Esophagus squamous epithelium (tissue), 5 donors: ENCODE measurements around the gene MINDY4. TPM values are rescaled to one million over a fixed set of nuclear protein-coding genes. Genes with fewer than 3 reads are reported as not detected.

Experiments
- DNase-seq: peaks from one replicate; lab custom pipeline; 2025; lab: John Stamatoyannopoulos, UW
- H3K27ac ChIP-seq, 4 donors: fragments of 200-600 bp; sonication (generic); one replicate each; pipeline ENCODE4 v1.5.1; 2016 to 2019; ENCODE audit warnings: mild to moderate bottlenecking in 1 of 4
- H3K27me3 ChIP-seq, 4 donors: fragments of 200-600 bp; sonication (generic); 1 replicate in 3 of 4; 2 replicates in 1 of 4; pipeline versions ENCODE4 v1.5.1 to v1.6.0; 2017 to 2021; ENCODE audit warnings: antibody characterized with exemption in 1 of 4
- H3K36me3 ChIP-seq, 3 donors: fragments of 200-600 bp; sonication (generic); one replicate each; pipeline ENCODE4 v1.5.1; 2016 to 2019
- H3K4me1 ChIP-seq, 3 donors: fragments of 200-600 bp; sonication (generic); one replicate each; pipeline ENCODE4 v1.5.1; 2017 to 2019
- H3K4me3 ChIP-seq, 4 donors: fragments of 200-600 bp; sonication (generic); 1 replicate in 3 of 4; 2 replicates in 1 of 4; pipeline ENCODE4 v1.5.1; 2016 to 2019; ENCODE audit warnings: mild to moderate bottlenecking in 2 of 4, moderate library complexity in 1 of 4
- H3K9me3 ChIP-seq, 3 donors: fragments of 200-600 bp; sonication (generic); one replicate each; pipeline ENCODE4 v1.5.1; 2016 to 2019
- POLR2A ChIP-seq, 4 donors: fragments of 450-650 bp; IDR thresholded peaks; one replicate each; pipeline ENCODE4 v1.6.1; 2017; ENCODE audit warnings: antibody characterized with exemption in 4 of 4, mild to moderate bottlenecking in 4 of 4, moderate library complexity in 3 of 4
- WGBS, 2 donors: methylation state at CpG; one replicate each; pipeline ENCODE4 v1.1.5; 2018; 5-methylcytosine and 5-hydroxymethylcytosine counted together
- intact Hi-C: fragments of 100-400 bp; cut with DNase I; formaldehyde crosslinking; loops from one replicate; pipeline ENCODE4 v1.15.0; 2022
- total RNA-seq, 4 donors: library from RNA; depleted of rRNA; stranded (reverse); fragments of >200 nt; gene quantifications; one replicate each; pipeline ENCODE4 v1.1.0, GENCODE V29; 2016
- TF ChIP-seq, protein P1 (sequence below), 6 experiments: fragments of 450-650 bp in 4 of 6; fragments of 200-600 bp in 2 of 6; sonication (generic) in 2 of 6; IDR thresholded peaks; one replicate each; pipeline ENCODE4 v1.5.1; 2016 to 2019; ENCODE audit warnings: antibody characterized with exemption in 6 of 6, mild to moderate bottlenecking in 4 of 6, moderate library complexity in 4 of 6
- donor health status: DM: yes; HTN: yes; CAD: no.

The MINDY4 gene
- total RNA-seq, 4 donors from 2014 or later = 2.5 to 6.3 (median 3.3) TPM

DNA sequence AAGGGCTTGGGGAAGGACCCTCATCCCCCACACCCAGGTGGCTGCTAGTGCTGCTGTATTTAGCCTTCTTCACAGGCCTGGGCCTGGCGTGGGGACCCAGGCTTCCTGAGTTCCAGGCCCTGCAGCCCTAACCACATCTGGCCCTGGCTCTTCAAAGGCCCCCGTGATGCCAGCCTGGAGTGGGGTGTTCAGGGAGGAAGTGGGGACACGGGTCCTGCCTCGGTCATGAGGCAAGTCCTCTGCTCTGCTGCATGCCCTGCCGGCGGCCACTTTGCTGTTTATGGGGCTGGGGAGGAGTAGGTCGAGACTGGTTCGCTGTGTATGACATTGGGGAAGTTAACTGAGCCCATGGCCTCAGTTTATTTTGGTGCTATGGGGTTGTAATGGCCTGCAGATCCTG, 131.9 kb downstream of the MINDY4 start:
- Histone ChIP-seq H3K4me3 (no peak overlapping the region), H3K27ac (no peak overlapping the region), H3K9me3 (no peaks in the 10 kb centered on the region), H3K36me3 (no peaks in the 10 kb centered on the region), H3K4me1 (peaks cover 16 to 64% (median 42%) of the 10 kb centered on the region in 3 donors), H3K27me3 (no peaks in the 10 kb centered on the region)
- intact Hi-C loops = no loop called here
- WGBS, 2 donors = 96% methylated on average over 4 of the region's 8 CpGs; no CpG with 5 or more reads in 1 of the 2 donors
- TF ChIP-seq, protein P1, sequence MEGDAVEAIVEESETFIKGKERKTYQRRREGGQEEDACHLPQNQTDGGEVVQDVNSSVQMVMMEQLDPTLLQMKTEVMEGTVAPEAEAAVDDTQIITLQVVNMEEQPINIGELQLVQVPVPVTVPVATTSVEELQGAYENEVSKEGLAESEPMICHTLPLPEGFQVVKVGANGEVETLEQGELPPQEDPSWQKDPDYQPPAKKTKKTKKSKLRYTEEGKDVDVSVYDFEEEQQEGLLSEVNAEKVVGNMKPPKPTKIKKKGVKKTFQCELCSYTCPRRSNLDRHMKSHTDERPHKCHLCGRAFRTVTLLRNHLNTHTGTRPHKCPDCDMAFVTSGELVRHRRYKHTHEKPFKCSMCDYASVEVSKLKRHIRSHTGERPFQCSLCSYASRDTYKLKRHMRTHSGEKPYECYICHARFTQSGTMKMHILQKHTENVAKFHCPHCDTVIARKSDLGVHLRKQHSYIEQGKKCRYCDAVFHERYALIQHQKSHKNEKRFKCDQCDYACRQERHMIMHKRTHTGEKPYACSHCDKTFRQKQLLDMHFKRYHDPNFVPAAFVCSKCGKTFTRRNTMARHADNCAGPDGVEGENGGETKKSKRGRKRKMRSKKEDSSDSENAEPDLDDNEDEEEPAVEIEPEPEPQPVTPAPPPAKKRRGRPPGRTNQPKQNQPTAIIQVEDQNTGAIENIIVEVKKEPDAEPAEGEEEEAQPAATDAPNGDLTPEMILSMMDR (IDR thresholded peaks at IDR 0.05) = no peak
- no peak for TF ChIP-seq POLR2A (IDR thresholded peaks at IDR 0.05)
- no peak for DNase-seq

DNA sequence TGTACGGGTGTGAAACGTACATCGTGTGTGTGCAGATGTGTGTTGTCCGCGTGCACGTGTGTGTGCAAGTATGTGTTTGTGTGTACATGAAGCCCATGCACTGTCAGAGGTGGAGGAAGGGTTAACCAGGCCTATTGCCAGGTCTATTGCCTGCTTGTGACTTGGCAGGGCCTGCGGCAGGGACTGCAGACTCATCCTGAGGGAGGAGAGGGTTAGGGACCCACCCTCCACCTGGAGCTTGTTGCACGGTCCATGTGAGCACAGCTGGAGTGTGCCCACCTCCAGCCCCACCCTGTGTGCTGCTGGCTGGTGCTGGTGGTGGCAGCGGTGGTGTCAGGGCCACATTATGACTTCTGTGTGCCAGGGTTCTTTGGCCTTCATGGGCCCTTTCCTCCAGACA, 133.3 kb downstream of the MINDY4 start:
- no peak for DNase-seq
- H3K9me3 ChIP-seq = no peaks in the 10 kb centered on the region
- peaks cover 16 to 57% (median 39%) of the 10 kb centered on the region in 3 donors for H3K4me1 ChIP-seq
- intact Hi-C loops = no loop called here
- TF ChIP-seq POLR2A (IDR thresholded peaks at IDR 0.05) = no peak
- TF ChIP-seq, protein P1 (IDR thresholded peaks at IDR 0.05) = no peak
- H3K36me3 ChIP-seq = no peaks in the 10 kb centered on the region
- 76 to 80% methylated on average over 7 to 8 of the region's 9 CpGs for WGBS, 2 donors
- H3K27me3 ChIP-seq = no peaks in the 10 kb centered on the region
- H3K4me3 ChIP-seq = no peak overlapping the region
- no peak overlapping the region for H3K27ac ChIP-seq

DNA sequence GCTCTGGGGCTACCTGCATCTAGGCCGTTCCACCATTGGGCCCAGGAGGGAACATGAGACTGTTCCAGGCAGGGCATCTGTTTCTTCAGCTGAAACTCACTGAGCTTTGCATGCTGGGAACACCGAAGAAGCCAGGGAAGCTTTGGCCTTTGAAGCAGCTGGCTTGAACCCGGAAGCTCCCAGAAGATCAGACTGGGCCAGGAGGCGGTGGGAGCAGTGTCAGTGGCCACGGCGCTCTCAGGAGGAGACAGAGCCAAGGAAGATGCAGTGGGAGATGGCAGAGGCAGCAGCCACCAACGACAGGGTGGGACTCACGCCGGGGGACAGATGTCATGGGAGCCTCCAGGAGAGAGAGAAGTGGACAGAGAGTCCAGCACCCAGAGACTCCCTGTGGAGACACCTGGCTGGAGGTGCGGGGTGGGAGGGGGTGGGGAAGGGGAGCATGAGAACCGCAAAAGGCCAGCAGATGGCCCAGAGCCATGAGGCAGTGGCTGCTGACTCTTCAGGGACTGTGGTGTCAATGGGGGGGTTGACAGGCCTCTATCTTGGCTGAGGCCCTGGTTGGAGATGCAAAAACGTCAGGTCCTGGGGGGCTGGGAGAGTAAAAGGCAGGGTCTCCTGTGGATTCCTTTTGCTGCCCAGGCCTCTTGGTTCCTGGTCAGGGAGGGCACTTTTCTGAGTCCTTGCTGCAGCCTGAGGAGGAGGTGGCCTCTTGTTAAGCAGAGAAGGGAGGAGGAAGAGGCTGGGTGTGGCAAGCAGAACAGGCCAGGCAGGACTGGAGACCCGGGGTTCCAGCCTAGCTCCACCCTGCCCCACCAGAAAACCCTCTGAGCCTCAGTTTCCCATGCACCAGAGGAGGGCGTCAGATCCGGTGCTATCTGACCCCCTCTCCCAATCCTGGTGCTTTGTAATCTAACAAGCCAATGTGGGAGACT, 134.1 kb downstream of the MINDY4 start:
- H3K4me1 ChIP-seq = peaks cover 16 to 57% (median 37%) of the 10 kb centered on the region in 3 donors
- intact Hi-C loops = no loop called here
- no peaks in the 10 kb centered on the region for H3K9me3 ChIP-seq

DNA sequence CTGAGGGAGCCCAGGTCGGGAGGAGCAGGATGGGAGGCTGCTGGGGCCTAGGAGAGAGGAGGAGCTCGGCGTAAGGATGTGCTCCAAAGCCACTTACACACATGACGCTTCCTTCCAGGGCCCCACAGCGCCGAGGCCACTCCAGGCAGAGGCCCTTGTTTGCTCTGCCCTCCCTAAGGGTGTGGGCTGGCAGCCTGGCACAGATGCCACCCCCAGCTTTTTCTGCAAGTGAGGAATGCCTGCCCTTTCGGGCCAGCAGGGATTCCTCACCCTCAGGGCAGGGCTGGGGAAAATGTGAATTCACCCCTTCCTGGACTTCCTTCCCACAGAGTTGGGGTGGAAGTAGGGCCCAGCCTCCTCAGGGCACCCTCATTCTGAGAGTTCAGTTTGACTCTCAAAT, 134.8 kb downstream of the MINDY4 start:
- H3K9me3 ChIP-seq = no peaks in the 10 kb centered on the region
- TF ChIP-seq, protein P1 (IDR thresholded peaks at IDR 0.05) = no peak
- no peak for TF ChIP-seq POLR2A (IDR thresholded peaks at IDR 0.05)
- peaks cover 19 to 60% (median 40%) of the 10 kb centered on the region in 3 donors for H3K4me1 ChIP-seq
- H3K27me3 ChIP-seq = no peaks in the 10 kb centered on the region
- no peak for DNase-seq
- 20 to 43% methylated on average over 2 to 6 of the region's 7 CpGs for WGBS, 2 donors
- no peak overlapping the region for H3K4me3 ChIP-seq
- no peaks in the 10 kb centered on the region for H3K36me3 ChIP-seq
- intact Hi-C loops = no loop called here
- peak overlapping the region in 2 of 4 donors; percentile 29 to 53 for H3K27ac ChIP-seq

More for the DNA sequence above, 134.1 kb downstream of the MINDY4 start:
- no peak for DNase-seq
- TF ChIP-seq, protein P1 (IDR thresholded peaks at IDR 0.05) = no peak
- no peaks in the 10 kb centered on the region for H3K27me3 ChIP-seq
- WGBS, 2 donors = 80 to 82% methylated on average over 12 to 14 of the region's 15 CpGs
- no peak overlapping the region for H3K4me3 ChIP-seq
- no peaks in the 10 kb centered on the region for H3K36me3 ChIP-seq
- peak overlapping the region in 2 of 4 donors; percentile 29 to 53 for H3K27ac ChIP-seq
